Hepatocyte (in vitro differentiated cells): ENCODE measurements around the gene BCL3.

Source experiments
- CTCF ChIP-seq: fragments of 200-600 bp; sonication (generic); IDR thresholded peaks from 2 replicates; pipeline ENCODE4 v1.5.1; 2016; ENCODE audit warnings: antibody characterized with exemption, mild to moderate bottlenecking; ENCODE audit not compliant: poor library complexity
- EZH2 ChIP-seq: fragments of 200-600 bp; sonication (generic); IDR thresholded peaks from 2 replicates; pipeline ENCODE4 v1.6.1; 2016; ENCODE audit warnings: antibody characterized with exemption, mild to moderate bottlenecking, borderline replicate concordance
- EZH2phosphoT487 ChIP-seq: fragments of 200-600 bp; sonication (generic); IDR thresholded peaks from one replicate; pipeline ENCODE4 v1.6.1; 2018; ENCODE audit warnings: antibody characterized with exemption, mild to moderate bottlenecking, low read depth, moderate library complexity; ENCODE audit not compliant: unreplicated experiment, severe bottlenecking

- TF ChIP-seq CTCF: no peak
- TF ChIP-seq EZH2: no peak
- no peak for TF ChIP-seq EZH2phosphoT487
These were observed 6.0 kb upstream of the BCL3 start for GRCh38 chr19:44742330-44743061.
